Neutrophil (primary cell): Measurements from ENCODE around the gene CLASP1.

ENCODE experiments used
- H3K27ac ChIP-seq: fragments of 200-600 bp; sonication (generic); 2 replicates; pipeline ENCODE4 v1.5.1; 2016; ENCODE audit warnings: mild to moderate bottlenecking, moderate library complexity
- H3K27me3 ChIP-seq: fragments of 200-600 bp; sonication (generic); 2 replicates; pipeline ENCODE4 v1.6.0; 2016; ENCODE audit warnings: mild to moderate bottlenecking
- H3K36me3 ChIP-seq: fragments of 200-600 bp; sonication (generic); 2 replicates; pipeline ENCODE4 v1.5.1; 2017
- H3K4me1 ChIP-seq, 2 experiments: fragments of 200-600 bp in 1 of 2; sonication (generic) in 1 of 2; 1 replicate in 1 of 2; 2 replicates in 1 of 2; pipeline versions ENCODE4 v1.5.1 to v1.6.1; 2013 to 2016; ENCODE audit warnings: low read depth in 1 of 2, low read length in 1 of 2, mild to moderate bottlenecking in 1 of 2, moderate library complexity in 1 of 2; ENCODE audit not compliant: control insufficient read depth in 1 of 2, insufficient read depth in 1 of 2
- H3K4me3 ChIP-seq, 2 experiments: fragments of 200-600 bp in 1 of 2; sonication (generic) in 1 of 2; 1 replicate in 1 of 2; 2 replicates in 1 of 2; pipeline ENCODE4 v1.5.1; 2013 to 2016; ENCODE audit warnings: low read depth in 1 of 2, low read length in 1 of 2, mild to moderate bottlenecking in 1 of 2, moderate library complexity in 1 of 2
- H3K9me3 ChIP-seq: fragments of 200-600 bp; sonication (generic); 2 replicates; pipeline ENCODE4 v1.5.1; 2016
- TF ChIP-seq, protein P1 (sequence below): fragments of 200-600 bp; sonication (generic); IDR thresholded peaks from 2 replicates; pipeline ENCODE4 v1.5.1; 2016; ENCODE audit warnings: antibody characterized with exemption

Gene CLASP1

DNA sequence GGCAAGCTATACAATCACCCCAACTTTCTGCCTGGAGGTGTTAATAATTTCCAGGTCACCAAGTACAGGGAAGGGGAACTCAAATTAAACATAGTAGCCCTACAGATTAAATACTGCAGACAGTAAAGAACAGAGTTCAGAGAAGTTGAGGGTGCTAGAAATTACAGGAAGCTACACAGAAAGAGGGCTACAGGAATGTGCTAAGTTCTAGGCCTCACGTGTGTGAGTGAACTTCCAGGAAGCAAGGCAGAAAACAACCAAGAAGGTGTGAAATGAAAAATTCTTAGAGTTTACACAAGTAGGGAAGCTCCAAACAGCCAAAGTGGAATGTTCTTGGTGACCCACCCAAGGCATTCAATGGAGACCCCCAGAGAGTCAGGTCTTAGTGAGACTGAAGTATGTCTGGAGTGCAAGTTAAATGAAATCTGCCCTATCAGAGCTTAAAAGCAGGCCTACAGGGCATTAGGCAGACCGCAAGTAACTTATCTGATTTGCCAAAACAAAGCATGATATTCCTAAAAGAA is 176.7 kb downstream of the CLASP1 start:
- Histone ChIP-seq H3K9me3 (no peaks in the 10 kb centered on the region), H3K4me1 (no peaks in the 10 kb centered on the region), H3K36me3 (peaks cover 26% of the 10 kb centered on the region), H3K27me3 (no peaks in the 10 kb centered on the region), H3K27ac (no peak overlapping the region), H3K4me3 (no peak overlapping the region)
- TF ChIP-seq, protein P1, sequence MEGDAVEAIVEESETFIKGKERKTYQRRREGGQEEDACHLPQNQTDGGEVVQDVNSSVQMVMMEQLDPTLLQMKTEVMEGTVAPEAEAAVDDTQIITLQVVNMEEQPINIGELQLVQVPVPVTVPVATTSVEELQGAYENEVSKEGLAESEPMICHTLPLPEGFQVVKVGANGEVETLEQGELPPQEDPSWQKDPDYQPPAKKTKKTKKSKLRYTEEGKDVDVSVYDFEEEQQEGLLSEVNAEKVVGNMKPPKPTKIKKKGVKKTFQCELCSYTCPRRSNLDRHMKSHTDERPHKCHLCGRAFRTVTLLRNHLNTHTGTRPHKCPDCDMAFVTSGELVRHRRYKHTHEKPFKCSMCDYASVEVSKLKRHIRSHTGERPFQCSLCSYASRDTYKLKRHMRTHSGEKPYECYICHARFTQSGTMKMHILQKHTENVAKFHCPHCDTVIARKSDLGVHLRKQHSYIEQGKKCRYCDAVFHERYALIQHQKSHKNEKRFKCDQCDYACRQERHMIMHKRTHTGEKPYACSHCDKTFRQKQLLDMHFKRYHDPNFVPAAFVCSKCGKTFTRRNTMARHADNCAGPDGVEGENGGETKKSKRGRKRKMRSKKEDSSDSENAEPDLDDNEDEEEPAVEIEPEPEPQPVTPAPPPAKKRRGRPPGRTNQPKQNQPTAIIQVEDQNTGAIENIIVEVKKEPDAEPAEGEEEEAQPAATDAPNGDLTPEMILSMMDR: no peak

DNA sequence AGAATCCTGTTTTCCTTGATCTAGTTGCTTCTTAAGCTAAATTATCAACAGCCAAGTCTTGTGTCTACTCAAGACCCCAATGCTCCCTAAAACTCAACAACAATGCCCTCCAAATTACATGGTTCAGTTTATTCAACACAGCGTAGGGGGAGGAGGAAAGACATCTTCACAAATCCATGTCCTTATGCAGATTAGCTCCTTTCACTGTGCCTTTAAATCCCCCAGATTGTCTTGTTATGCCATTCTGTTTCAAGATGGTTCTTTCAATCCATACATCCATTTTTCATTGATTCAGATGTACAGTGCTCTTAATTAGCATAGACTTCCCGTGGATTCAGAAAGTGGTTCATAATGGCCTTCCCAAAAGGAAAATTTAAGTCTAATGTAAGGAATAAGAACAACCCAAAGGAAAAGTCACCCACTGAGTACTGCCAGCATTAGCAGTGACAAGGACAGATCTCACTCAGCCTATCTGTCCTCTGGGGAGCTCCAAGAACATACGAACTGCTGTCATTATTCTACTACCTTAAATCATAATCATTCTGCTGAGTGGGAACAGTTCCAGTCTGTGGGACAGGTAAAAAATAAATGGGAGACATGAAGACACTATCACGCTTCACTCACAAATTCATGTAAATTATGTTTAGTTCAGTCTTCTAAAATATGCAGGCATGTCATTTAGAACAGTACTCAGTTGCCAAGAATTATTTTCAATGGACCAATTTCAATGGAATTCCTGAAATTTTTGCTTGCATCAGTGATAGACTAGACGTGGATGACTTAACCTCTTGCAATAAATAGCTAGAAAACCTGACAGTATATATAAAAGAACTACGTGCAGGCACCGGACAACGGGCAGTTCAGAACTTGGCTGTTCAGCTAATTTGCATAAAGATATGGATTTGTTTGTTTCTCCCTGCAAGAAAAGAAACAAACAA is 177.5 kb downstream of the CLASP1 start:
- Histone ChIP-seq H3K9me3 (no peaks in the 10 kb centered on the region), H3K4me1 (no peaks in the 10 kb centered on the region), H3K4me3 (no peak overlapping the region), H3K36me3 (peaks cover 32% of the 10 kb centered on the region), H3K27ac (no peak overlapping the region), H3K27me3 (no peaks in the 10 kb centered on the region)
- TF ChIP-seq, protein P1: no peak

DNA sequence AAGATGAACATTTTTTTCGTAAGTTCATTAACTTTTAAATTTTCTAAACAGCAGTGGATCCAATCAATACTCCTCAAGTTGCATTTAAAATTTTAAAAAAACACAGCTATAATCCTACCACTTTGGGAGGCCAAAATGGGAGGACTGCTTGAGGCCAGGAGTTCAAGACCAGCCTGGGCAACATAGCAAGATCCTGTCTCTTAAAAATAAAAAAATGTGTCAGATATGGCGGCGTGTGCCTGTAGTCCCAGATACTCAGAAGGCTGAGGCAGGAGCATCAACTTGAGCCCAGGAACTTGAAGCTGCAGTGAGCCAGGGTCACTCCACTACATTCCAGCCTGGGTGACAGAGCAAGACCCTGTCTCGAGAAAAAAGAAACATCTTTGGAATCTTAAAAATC is 178.3 kb downstream of the CLASP1 start:
- Histone ChIP-seq H3K4me1 (no peaks in the 10 kb centered on the region), H3K9me3 (no peaks in the 10 kb centered on the region), H3K27ac (no peak overlapping the region), H3K27me3 (no peaks in the 10 kb centered on the region), H3K36me3 (peaks cover 41% of the 10 kb centered on the region), H3K4me3 (no peak overlapping the region)
- TF ChIP-seq, protein P1: no peak

DNA sequence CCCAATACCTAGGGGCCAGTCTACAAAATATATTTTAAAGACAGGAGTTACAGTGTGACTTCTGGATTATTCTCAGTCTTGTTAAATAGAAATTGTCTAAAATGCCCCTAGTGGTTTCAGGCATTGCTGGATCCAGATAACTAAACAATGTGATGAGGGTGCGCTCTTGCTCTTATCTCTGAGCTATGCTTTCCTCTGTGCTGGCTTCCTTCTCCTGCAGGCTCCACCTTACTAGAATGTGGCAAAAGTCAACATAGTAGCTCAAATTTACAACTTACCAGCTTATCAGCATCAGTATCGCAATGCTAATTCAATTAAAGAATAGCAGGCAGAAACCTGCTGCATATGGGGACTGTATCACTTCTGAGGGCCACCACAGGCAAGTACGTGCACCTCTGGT is 179.9 kb downstream of the CLASP1 start:
- Histone ChIP-seq H3K4me1 (no peaks in the 10 kb centered on the region), H3K9me3 (no peaks in the 10 kb centered on the region), H3K27ac (no peak overlapping the region), H3K4me3 (no peak overlapping the region), H3K36me3 (peaks cover 41% of the 10 kb centered on the region), H3K27me3 (no peaks in the 10 kb centered on the region)
- TF ChIP-seq, protein P1: no peak

DNA sequence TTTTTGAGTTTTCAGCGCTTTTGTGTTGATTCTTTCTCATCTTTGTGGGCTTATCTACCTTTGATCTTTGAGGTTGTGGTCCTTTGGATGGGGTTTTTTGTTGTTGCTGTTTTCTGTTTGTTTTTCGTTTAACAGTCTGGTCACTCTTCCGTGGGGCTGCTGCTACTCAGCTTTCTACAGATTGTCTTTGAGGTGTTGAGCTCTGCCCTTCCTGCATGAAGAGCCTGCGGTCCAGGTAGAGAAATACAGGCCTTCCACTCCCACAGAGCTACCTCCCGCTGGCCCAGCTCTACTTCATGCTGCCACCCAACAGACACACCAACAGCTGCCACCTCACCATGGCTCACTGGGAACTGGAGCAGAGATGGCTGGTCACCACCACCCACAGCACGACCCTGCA is 180.3 kb downstream of the CLASP1 start:
- TF ChIP-seq, protein P1: no peak
- no peak overlapping the region for H3K4me3 ChIP-seq
- no peak overlapping the region for H3K27ac ChIP-seq
- no peaks in the 10 kb centered on the region for H3K27me3 ChIP-seq
- H3K9me3 ChIP-seq: no peaks in the 10 kb centered on the region
- no peaks in the 10 kb centered on the region for H3K4me1 ChIP-seq
- peaks cover 41% of the 10 kb centered on the region for H3K36me3 ChIP-seq
